ENCODE results near the gene TVP23C. TPM values are rescaled to one million over a fixed set of nuclear protein-coding genes. Genes with fewer than 3 reads are reported as not detected.

The TVP23C gene
- total RNA-seq, 1 experiment from 2014 or later: 4.6 TPM

DNA sequence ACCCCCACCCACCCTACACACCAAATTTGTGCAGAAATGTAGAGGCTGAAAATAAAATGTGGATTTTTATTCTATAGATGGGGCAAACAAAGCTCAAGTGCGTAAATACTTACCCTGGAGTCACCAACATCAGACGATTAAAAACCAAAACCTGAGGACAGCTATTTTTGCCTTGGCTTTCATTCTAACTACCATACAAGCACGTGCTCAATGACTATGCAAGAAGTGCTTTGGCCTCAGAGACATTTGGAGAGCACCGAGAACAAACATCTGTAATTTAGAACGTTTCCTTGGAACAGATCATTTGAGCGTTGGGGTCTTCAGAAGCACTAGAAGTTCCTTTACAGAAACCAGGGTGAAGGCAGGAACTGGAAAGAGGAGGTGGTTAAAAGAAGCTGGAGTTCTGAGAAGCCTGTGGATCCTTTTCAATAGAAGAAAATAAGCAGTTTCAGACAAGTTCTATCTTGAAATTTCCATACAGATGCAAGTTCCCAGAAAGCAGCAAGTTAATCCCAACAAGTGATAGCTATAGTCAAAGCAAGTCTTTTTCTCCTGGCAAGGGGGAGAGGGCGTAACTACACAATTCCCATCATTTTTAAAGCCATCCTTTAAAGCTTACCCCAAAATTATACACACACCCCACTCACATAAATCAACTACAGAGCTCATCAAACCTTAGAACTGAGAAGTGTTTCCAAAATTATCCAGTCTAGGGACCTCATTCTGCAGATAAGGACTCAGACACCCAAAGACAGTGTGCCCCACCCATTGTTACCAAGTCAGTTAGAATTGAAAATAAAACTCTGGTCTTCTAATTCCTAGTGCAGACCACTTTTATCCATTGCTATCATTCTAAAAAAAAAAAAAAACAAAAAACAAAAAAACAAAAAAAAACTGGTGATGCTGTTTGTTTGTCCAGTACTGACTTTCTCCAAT, 66.3 kb downstream of the TVP23C start:
- no peak for DNase-seq (ENCODE audit: low spot score)

DNA sequence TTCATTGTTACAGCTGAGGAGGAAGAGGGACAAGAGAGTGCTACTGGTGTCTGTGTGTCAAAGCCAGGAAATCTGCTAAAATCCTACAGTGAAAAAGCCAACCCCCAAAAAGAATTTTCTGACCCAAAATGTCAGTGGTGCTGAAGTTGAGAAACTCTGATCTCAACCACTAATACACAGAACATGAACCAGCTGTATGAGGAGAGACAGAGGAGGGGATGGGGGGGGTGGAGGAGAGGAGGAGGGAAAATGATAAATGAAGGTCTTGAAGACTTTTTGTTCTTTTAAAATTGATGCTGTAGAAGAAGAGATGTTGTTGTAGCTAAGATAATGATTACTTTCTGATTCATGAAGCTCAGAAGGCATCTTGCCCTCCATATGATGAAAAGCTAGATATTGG, 68.5 kb downstream of the TVP23C start:
- DNase-seq (ENCODE audit: low spot score): no peak

DNA sequence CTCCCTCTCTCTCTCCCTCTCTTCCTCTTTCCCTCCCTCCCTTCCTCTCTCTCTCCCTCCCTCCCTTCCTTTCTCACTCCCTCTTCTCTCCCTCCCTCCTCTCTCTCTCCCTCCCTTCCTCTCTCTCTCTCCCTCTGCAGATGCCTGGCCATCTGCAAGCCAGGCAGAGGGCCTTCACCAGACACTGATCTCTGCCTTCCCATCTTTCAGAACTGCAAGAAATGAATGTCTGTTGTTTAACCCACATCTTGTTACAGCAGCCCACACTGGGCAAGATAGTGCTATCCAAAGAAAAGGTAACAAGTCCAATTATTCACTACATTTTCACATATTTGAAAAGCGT, 69.6 kb downstream of the TVP23C start:
- DNase-seq (ENCODE audit: low spot score): no peak

DNA sequence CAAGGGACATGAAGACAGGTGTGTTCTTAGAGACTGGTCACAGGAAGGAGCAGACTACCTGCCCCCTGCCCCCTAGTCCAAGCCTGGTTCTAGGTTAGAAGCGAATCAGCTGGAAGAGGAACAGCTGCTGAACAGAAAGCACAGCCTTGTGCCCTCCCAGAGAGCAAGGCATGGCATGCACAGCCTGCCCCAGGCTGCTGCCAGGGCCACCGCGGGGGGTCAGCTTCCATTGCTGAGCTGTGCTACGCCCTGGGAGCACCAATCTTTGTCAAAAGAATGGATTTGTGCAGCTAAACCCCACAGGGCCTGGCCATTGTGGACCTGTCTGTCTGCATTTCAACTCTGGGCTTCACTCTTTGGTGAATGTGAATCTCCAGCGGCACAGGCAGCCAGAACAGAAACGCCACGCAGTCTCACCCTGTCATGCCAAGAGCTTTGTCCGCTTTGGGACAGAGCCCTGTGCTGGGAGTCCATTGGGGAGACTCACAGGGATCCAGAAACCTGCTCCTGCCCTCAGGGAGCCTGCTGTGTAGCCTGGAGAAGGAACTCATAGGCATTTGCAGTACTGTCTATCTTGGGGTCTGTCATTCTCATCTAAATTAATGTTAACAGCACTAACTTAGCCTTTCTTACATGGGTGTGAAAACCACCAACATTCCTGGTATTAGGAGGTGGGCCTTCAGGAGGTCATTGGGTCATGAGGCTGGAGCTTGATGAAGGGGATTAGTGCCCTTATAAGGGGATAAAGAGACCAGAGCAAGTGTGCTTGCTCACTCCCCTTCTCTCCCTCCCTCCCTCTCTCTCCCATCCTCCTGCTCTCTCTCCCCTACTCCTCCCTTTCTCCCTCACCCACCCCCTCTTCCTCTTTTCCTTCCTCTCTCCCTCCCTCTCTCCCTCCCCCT, 70.2 kb downstream of the TVP23C start:
- no peak for DNase-seq (ENCODE audit: low spot score)

DNA sequence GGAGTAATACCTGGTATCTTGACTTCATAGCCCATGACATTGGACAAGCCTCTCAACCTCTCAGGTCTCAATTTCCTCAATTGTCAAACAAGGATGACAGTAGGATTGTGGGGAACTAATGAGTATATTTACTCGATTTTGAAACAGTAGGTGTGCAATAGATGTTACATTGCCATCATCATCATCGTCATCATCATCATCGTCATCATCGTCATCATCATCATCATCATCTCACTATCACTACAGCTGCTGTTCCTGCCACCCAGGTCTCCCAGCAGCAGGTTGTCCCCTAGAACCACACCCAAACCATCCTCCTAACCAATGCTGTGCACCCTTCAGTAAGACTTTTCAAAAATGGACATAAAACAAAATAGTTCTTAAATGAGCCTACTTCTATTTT, 71.1 kb downstream of the TVP23C start:
- DNase-seq (ENCODE audit: low spot score): no peak

DNA sequence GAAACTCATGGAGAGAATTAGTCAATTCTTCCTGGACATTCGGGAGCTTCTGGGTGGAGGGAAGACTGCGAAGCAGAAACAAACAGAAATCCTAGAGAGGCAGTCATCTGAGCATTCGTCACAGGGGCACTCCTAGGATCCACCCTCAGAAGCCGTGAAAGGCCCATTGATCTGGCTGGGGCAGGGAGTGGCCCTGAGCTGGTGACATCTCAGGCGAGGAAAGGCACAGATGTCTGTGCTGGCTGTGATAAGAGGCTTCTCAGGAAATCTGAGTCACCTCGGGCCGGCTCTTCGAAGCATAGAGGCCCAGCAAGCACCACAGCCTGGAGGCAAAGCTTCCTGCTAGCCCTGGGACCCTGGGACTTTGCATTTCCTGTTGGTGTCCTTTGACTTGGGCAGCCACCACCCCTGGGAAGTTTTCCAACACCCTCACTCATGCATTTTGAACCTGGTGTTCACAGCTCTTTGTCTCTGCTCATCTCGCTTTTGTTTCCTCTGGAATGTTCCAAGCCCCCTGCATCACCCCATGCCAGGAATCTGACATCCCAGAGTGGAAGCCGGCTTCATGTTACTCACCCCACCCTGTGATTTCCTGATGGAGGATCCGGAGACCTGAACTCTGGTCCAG, 72.5 kb downstream of the TVP23C start:
- DNase-seq (ENCODE audit: low spot score): peak; percentile 48

DNA sequence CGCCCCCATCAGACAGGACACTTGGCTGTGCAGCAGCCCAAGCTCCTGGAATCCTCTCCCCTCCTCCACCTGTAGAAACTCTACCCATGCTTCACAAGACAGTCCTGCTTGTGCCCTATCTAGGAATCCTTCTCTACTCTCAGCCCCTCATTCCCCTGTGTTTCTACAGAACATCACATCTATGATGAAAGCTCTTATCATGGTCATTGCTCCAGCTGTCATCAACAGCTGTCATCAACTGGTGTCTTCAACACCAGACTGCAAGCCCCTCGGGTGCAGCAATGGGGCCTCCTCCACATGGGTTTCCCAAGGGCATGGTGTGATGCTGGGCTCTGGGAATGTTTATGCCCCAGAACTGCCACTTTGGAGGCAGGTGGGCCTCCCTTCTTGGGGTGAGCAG, 74.7 kb downstream of the TVP23C start:
- DNase-seq (ENCODE audit: low spot score): no peak

DNA sequence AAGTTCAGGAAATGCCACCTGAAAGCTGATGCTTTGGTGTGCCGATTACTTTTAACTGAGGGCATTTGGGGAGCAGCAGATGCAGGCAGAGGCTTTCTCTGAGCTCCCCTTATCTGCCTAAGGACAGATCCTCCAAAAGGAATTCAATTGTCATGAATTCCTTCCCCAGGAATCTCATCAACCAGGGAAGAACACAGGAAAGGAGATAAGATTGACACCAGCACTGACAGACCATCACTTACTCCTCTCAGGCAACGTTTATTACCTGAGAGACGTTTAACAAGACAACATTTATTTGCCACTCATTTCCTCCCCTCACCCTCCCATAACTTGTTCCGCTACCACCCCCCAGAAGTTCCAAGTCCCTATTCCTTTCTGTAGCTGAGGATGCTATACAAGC, 78.2 kb downstream of the TVP23C start:
- DNase-seq (ENCODE audit: low spot score): no peak

DNA sequence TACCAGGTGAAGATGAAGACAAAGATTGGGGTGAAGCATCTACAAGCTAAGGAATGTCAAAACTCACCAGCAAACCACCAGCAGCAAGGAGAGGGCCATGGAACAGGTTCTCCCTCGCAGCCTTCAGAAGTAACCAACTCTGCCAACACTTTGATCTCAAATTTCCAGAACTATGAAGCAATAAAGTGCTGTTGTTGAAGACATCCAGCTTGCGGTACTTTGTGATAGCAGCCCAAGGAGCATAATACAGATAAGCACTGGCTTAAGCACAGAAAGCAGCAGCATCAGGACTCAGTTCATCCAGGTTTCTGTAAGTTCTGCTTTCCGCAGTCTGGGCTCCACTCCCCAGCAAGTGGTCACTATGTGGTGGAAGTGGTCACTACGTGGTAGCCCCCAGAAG, 79.9 kb downstream of the TVP23C start:
- no peak for DNase-seq (ENCODE audit: low spot score)

DNA sequence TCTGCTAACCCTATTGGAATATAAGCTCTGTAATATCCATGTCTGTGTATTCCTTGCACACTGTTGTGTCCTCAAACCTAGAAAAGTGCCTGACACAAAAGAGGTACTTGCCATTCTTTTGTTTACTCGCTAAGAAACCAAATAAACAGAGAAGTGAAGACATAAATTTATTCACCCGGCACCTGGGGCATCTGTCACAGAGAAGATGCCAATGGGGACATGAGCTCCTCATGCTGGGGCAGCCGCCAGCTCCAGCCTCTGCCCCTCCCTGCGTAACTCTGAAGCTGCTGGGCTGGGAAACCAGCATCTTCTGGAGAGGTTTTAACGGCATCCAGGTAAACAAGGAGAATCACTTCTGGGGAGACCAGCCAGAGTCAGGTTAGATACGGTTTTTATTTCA, 80.8 kb downstream of the TVP23C start:
- DNase-seq (ENCODE audit: low spot score): no peak

DNA sequence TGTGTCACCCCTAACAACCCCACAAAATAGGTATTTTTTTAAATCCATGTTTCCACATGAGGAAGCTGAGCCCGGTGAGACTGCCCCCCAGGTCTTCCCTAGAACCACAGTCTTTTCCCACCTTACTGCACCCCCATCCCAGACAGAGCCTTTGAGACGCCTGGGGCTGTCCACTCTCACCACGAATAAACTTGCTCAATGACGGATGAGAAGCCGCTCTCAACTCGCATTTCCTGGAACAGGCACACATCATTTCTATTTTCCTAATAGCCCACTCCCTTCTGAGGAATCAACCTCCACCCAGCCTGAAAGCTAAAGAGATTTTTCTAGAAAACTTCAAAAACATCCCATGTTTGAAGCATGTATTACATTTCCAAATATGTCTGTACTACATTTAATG, 81.8 kb downstream of the TVP23C start:
- DNase-seq (ENCODE audit: low spot score): no peak

DNA sequence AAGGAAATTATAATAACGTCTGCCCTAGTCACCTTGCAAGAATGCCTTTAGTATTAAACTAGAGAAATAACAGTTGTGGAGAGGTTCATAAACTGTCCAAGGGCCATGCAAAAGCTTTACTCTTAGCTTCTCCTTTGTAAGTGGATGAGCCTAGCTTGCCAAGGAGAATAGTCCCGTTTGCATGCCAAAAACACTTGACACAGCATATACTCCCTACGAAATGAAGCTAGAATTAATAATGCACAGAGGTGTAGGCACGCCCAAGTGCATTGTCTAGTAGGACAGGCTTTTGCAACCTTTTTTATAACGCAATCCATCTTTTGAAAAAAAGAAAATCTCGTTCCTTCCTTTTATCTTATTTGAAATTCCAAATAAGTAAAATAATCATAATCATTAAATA, 83.1 kb downstream of the TVP23C start:
- no peak for DNase-seq (ENCODE audit: low spot score)

DNA sequence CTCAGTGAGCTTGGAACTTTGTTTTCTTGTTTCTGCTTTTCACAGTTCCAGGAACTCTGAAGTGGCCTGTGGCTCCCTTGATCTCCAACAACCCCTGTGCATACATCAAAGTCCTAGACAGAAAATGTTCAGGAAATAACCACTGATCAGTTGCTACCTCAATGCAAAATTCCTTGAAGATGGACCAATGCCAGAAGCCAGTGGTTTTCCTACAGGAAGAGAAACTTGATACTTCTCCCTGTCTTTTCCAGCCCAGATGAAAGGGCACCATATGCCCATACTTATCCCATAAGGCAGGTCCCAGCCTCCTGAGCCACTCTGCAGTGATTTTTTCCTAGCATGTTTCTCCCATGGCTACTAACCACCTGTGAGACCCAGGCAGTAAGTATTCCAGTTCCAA, 83.6 kb downstream of the TVP23C start:
- peak; percentile 35 for DNase-seq (ENCODE audit: low spot score)

DNA sequence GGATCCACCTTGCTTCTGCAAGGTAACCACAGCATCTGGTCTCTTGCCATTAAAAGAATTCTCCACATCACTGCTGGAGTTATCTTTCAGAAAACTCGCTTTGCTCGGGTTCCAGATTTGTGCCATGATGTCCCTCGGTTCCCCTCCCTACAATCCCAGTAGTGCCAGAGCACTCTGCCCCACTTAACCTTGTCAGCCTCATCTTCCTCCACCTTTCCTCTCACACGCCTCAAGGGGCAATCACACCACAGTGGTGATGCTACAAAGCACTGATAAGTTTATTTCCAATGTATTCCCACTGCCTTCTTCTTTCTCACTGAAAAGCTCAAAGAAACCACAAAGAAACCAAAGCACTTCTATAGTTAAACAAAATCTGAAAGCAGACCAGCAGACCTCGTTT, 84.4 kb downstream of the TVP23C start:
- DNase-seq (ENCODE audit: low spot score): no peak

DNA sequence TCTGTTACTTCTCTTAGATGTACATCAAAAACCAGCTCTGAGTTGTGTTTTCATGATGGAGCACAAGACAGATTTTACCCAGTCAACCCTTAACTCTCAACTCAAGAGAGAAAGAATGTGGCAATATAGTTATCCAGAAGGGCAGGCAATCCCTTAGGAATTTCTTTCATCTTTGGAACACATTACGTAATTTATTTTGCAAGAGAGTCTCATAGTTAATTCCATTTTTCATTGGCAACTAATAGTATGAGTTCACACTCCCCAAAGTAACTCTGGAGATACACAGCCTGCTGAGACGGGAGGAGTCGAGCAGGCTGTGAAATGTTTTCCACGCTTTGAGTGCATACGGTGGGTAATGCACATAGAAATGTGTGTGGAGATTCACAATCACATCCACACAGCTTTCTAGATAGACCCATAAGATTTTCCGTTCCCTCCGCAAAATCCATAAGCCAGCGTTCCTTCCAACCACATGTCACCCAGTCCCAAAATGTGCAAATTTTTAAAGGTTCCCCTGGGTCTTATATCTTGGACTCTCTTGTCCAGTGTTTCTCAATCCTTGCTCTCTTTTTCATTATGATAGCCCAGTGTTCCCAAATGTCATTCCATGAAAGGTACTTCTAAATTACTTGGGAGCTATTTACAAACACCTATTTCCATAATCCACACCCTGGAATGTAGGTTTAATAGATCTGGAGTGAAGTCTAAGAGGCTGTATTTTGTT, 87.5 kb downstream of the TVP23C start:
- DNase-seq (ENCODE audit: low spot score): no peak

DNA sequence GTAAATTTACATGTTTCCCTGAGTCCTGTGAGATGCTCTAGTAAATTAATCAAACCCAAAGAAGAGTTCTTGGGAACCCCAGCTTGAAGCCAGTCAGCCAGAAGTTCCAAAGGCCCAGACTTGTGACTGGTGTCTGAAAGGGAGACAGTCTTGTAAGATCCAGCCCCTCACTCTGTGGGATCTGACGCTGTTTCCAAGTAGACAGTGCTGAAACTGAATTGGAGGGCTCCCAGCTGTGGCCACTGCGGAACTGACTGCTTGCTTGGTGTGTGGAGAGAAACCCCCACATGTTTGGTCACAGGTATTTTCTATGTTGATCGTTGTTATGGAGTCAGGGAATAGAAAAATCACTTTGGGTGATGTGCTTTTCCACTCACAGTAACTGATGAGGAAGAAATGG, 90.4 kb downstream of the TVP23C start:
- no peak for DNase-seq (ENCODE audit: low spot score)

DNA sequence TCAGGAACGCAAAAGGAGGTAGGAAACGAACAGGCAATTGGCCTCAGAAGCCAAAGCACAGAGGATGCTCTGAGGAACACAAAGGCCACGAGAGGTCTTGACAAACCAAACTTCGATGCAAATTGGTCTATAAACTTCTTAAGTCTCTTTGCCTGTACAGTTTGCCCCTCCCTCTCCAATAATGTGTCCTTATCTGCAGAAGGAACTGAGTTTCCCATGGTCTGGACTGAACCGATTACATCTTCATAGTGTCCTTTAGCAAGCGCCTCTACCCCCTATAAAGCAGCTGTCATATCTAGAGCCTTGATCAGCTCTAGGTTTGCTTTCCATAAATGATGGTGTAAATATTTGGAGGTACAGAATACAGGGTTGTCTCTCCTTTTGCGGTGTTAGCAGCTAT, 92.7 kb downstream of the TVP23C start:
- no peak for DNase-seq (ENCODE audit: low spot score)

DNA sequence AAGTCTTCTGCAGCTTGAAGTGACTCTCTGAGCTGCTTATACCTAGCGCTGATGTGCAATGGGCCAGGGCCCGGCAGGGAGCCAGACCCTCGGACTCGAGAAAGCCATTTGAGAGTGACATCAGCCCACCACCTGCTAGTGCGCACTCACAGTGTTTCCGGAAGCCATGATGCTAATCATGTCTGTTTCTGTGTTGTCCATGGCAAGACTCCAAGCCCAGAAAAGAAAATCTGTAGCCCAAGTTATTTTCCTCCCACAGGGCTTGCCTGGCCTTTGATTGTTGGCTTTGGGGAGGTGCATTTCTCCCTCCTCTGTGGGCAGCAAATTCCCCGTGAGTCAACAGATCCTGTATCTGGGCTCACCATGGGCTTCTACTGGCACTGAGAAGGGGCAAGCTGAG, 94.0 kb downstream of the TVP23C start:
- no peak for DNase-seq (ENCODE audit: low spot score)

DNA sequence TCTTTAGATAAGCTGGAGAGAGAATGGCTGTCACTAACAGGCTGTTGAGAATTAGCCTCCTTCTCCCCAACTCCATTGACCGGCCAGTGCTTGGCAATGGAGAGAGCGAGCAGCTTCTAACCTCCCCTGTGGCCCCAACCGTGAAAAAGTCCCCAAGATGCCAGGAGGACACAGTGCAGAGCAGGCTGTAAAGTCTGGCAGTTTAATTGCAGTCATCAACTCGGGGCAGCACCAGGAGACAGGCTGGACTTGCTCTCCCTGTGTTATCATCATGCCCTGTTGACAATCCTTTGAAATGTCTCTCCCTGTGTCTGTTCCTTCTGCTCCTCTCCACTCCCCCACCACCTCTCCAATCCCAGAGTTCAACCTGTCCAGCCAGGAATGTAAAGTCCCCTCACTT, 95.2 kb downstream of the TVP23C start:
- DNase-seq (ENCODE audit: low spot score): no peak

DNA sequence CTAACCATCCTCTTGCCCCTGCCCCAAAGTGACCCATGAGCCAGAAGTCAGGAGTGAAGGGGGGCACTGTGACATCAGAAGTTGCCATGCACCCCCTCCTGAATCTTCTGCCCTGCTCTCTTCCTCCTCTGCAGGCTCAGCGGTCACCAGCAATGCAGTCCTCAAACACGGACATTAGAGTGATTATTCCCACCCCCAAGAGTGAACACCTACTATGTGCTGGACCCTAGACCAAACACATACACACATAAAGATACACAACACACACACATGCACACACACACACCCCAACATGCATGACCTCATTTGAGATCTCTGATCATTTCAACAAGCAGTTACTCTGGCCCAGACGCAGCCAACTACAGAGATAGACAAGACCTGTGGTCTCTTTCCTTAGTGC, 95.7 kb downstream of the TVP23C start, which contains the start of gene CDRT4:
TSS of gene CDRT4 (minus strand) at position 30 of the 400 bp plus-strand sequence. CDS start 27,383 bp downstream, outside the sequence.
- DNase-seq (ENCODE audit: low spot score): no peak

DNA sequence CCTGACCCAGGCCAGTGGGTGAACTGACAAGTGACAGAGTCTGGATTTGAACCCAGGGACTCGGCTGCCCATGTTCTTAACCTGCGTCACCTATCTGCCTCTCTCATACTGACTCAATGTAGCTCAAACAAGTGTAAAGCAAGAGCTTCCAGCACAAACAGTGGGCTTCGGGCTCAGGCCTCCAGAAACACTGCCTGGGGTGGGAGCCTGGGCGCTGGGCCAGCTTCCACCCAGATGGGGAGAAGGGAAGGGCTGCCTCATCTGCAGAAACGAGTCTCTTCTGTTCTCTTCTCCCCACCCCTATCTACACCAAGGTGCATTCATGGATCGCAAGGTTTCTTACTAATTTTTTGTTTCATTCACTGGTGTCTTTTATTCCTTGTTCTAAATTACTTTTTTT, 97.2 kb downstream of the TVP23C start:
- no peak for DNase-seq (ENCODE audit: low spot score)

Data from HT-29 (cell line).